Activated naive CD4-positive, alpha-beta T cell treated with anti-CD3 and anti-CD28 coated beads, Interleukin-2, amount 50 U/mL, for 24 hours (primary cell): ENCODE data around the gene PTPRK.
"Not testable (repeated sequence)": the region's sequence is repeated elsewhere in the genome, so short reads cannot be mapped to it uniquely, and the experiment has no call there.

Source experiments
- H3K27ac Mint-ChIP-seq: one replicate; pipeline ENCODE4 v1.8.0; 2021; ENCODE audit warnings: mild to moderate bottlenecking, mixed read lengths
- H3K27me3 Mint-ChIP-seq: one replicate; pipeline ENCODE4 v1.8.0; 2021; ENCODE audit warnings: mixed read lengths
- H3K36me3 Mint-ChIP-seq: one replicate; pipeline ENCODE4 v1.8.0; 2021; ENCODE audit warnings: mixed read lengths
- H3K4me1 Mint-ChIP-seq: one replicate; pipeline ENCODE4 v1.8.0; 2021; ENCODE audit warnings: mixed read lengths
- H3K4me3 Mint-ChIP-seq: one replicate; pipeline ENCODE4 v1.8.0; 2021; ENCODE audit warnings: mild to moderate bottlenecking, mixed read lengths
- H3K9me3 Mint-ChIP-seq: one replicate; pipeline ENCODE4 v1.8.0; 2021; ENCODE audit warnings: mixed read lengths

Gene PTPRK

GRCh38 chr6:128446497-128446896 lies 73.9 kb downstream of the PTPRK start:
- no peaks in the 10 kb centered on the region for H3K9me3 Mint-ChIP-seq
- no peaks in the 10 kb centered on the region for H3K36me3 Mint-ChIP-seq
- peaks cover 1% of the 10 kb centered on the region for H3K27me3 Mint-ChIP-seq
- no peak overlapping the region for H3K27ac Mint-ChIP-seq
- no peaks in the 10 kb centered on the region for H3K4me1 Mint-ChIP-seq
- H3K4me3 Mint-ChIP-seq: no peak overlapping the region

- Mint-ChIP-seq H3K36me3 (no peaks in the 10 kb centered on the region), H3K27me3 (no peaks in the 10 kb centered on the region), H3K27ac (no peak overlapping the region), H3K9me3 (no peaks in the 10 kb centered on the region), H3K4me3 (no peak overlapping the region), H3K4me1 (no peaks in the 10 kb centered on the region)
These were observed 76.8 kb downstream of the PTPRK start for GRCh38 chr6:128443553-128443952.

GRCh38 chr6:128439627-128440026 lies 80.8 kb downstream of the PTPRK start:
- no peaks in the 10 kb centered on the region for H3K4me1 Mint-ChIP-seq
- H3K27me3 Mint-ChIP-seq: peaks cover 2% of the 10 kb centered on the region
- no peak overlapping the region for H3K4me3 Mint-ChIP-seq
- no peaks in the 10 kb centered on the region for H3K9me3 Mint-ChIP-seq
- no peak overlapping the region for H3K27ac Mint-ChIP-seq
- no peaks in the 10 kb centered on the region for H3K36me3 Mint-ChIP-seq

- H3K27ac Mint-ChIP-seq: no peak overlapping the region
- H3K27me3 Mint-ChIP-seq: peaks cover 2% of the 10 kb centered on the region
- no peaks in the 10 kb centered on the region for H3K9me3 Mint-ChIP-seq
- no peak overlapping the region for H3K4me3 Mint-ChIP-seq
- H3K36me3 Mint-ChIP-seq: no peaks in the 10 kb centered on the region
- H3K4me1 Mint-ChIP-seq: no peaks in the 10 kb centered on the region
These were observed 82.0 kb downstream of the PTPRK start for GRCh38 chr6:128438393-128438792.

GRCh38 chr6:128437685-128438084 lies 82.7 kb downstream of the PTPRK start:
- Mint-ChIP-seq H3K4me3 (no peak overlapping the region), H3K27ac (no peak overlapping the region), H3K4me1 (no peaks in the 10 kb centered on the region), H3K27me3 (peaks cover 2% of the 10 kb centered on the region), H3K9me3 (no peaks in the 10 kb centered on the region), H3K36me3 (no peaks in the 10 kb centered on the region)

GRCh38 chr6:128434752-128435151 lies 85.6 kb downstream of the PTPRK start:
- not testable (repeated sequence) for H3K27me3 Mint-ChIP-seq, H3K4me3 Mint-ChIP-seq, H3K9me3 Mint-ChIP-seq, H3K27ac Mint-ChIP-seq, H3K36me3 Mint-ChIP-seq, H3K4me1 Mint-ChIP-seq

- Mint-ChIP-seq H3K4me1 (no peaks in the 10 kb centered on the region), H3K27ac (no peak overlapping the region)
These were observed 88.0 kb downstream of the PTPRK start for GRCh38 chr6:128432394-128432793.

GRCh38 chr6:128427139-128427538 lies 93.3 kb downstream of the PTPRK start:
- H3K9me3 Mint-ChIP-seq: no peaks in the 10 kb centered on the region
- H3K27ac Mint-ChIP-seq: no peak overlapping the region
- no peaks in the 10 kb centered on the region for H3K36me3 Mint-ChIP-seq
- no peak overlapping the region for H3K4me3 Mint-ChIP-seq
- H3K4me1 Mint-ChIP-seq: no peaks in the 10 kb centered on the region
- no peaks in the 10 kb centered on the region for H3K27me3 Mint-ChIP-seq

More at GRCh38 chr6:128432394-128432793, 88.0 kb downstream of the PTPRK start:
- Mint-ChIP-seq H3K4me3 (no peak overlapping the region), H3K27me3 (no peaks in the 10 kb centered on the region), H3K36me3 (no peaks in the 10 kb centered on the region), H3K9me3 (no peaks in the 10 kb centered on the region)

- Mint-ChIP-seq H3K36me3 (no peaks in the 10 kb centered on the region), H3K4me3 (no peak overlapping the region), H3K27me3 (no peaks in the 10 kb centered on the region)
These were observed 94.5 kb downstream of the PTPRK start for GRCh38 chr6:128425856-128426255.

GRCh38 chr6:128422871-128423270 lies 97.5 kb downstream of the PTPRK start:
- Mint-ChIP-seq H3K36me3 (peaks cover 2% of the 10 kb centered on the region), H3K27ac (no peak overlapping the region), H3K4me1 (no peaks in the 10 kb centered on the region), H3K27me3 (no peaks in the 10 kb centered on the region), H3K4me3 (no peak overlapping the region), H3K9me3 (peaks cover 8% of the 10 kb centered on the region)

More at GRCh38 chr6:128425856-128426255, 94.5 kb downstream of the PTPRK start:
- H3K4me1 Mint-ChIP-seq: no peaks in the 10 kb centered on the region
- no peak overlapping the region for H3K27ac Mint-ChIP-seq
- H3K9me3 Mint-ChIP-seq: no peaks in the 10 kb centered on the region

GRCh38 chr6:128422200-128422599 lies 98.2 kb downstream of the PTPRK start:
- Mint-ChIP-seq H3K4me1 (no peaks in the 10 kb centered on the region), H3K27ac (no peak overlapping the region), H3K27me3 (no peaks in the 10 kb centered on the region), H3K36me3 (peaks cover 2% of the 10 kb centered on the region), H3K9me3 (peaks cover 12% of the 10 kb centered on the region), H3K4me3 (no peak overlapping the region)

GRCh38 chr6:128421788-128422187 lies 98.6 kb downstream of the PTPRK start:
- no peaks in the 10 kb centered on the region for H3K27me3 Mint-ChIP-seq
- peaks cover 12% of the 10 kb centered on the region for H3K9me3 Mint-ChIP-seq
- peaks cover 2% of the 10 kb centered on the region for H3K36me3 Mint-ChIP-seq
- no peak overlapping the region for H3K4me3 Mint-ChIP-seq
- no peaks in the 10 kb centered on the region for H3K4me1 Mint-ChIP-seq
- H3K27ac Mint-ChIP-seq: no peak overlapping the region

GRCh38 chr6:128417698-128418097 lies 102.7 kb downstream of the PTPRK start:
- H3K27me3 Mint-ChIP-seq: no peaks in the 10 kb centered on the region
- peaks cover 2% of the 10 kb centered on the region for H3K36me3 Mint-ChIP-seq
- H3K4me1 Mint-ChIP-seq: no peaks in the 10 kb centered on the region
- H3K9me3 Mint-ChIP-seq: peaks cover 12% of the 10 kb centered on the region
- no peak overlapping the region for H3K4me3 Mint-ChIP-seq
- H3K27ac Mint-ChIP-seq: no peak overlapping the region

- Mint-ChIP-seq H3K4me1 (no peaks in the 10 kb centered on the region), H3K9me3 (peaks cover 12% of the 10 kb centered on the region), H3K36me3 (peaks cover 2% of the 10 kb centered on the region), H3K4me3 (no peak overlapping the region), H3K27ac (no peak overlapping the region), H3K27me3 (no peaks in the 10 kb centered on the region)
These were observed 105.0 kb downstream of the PTPRK start for GRCh38 chr6:128415387-128415786.

- H3K4me1 Mint-ChIP-seq: no peaks in the 10 kb centered on the region
- H3K36me3 Mint-ChIP-seq: peaks cover 2% of the 10 kb centered on the region
- no peak overlapping the region for H3K4me3 Mint-ChIP-seq
- H3K27ac Mint-ChIP-seq: no peak overlapping the region
- H3K9me3 Mint-ChIP-seq: peaks cover 12% of the 10 kb centered on the region
- no peaks in the 10 kb centered on the region for H3K27me3 Mint-ChIP-seq
These were observed 105.5 kb downstream of the PTPRK start for GRCh38 chr6:128414943-128415342.

- Mint-ChIP-seq H3K4me1 (no peaks in the 10 kb centered on the region), H3K4me3 (no peak overlapping the region), H3K9me3 (peaks cover 4% of the 10 kb centered on the region), H3K27me3 (no peaks in the 10 kb centered on the region), H3K27ac (no peak overlapping the region), H3K36me3 (no peaks in the 10 kb centered on the region)
These were observed 107.1 kb downstream of the PTPRK start for GRCh38 chr6:128413291-128413690.

GRCh38 chr6:128412680-128413079 lies 107.7 kb downstream of the PTPRK start:
- Mint-ChIP-seq H3K4me1 (no peaks in the 10 kb centered on the region), H3K36me3 (no peaks in the 10 kb centered on the region), H3K9me3 (peaks cover 2% of the 10 kb centered on the region), H3K27me3 (no peaks in the 10 kb centered on the region), H3K27ac (no peak overlapping the region), H3K4me3 (no peak overlapping the region)
